Tibial nerve (tissue), 4 donors: Measurements from ENCODE around the gene MYBBP1A.
"Not testable (repeated sequence)": the region's sequence is repeated elsewhere in the genome, so short reads cannot be mapped to it uniquely, and the experiment has no call there.

ENCODE experiments used
- EP300 ChIP-seq, 2 donors: sonication (generic); formaldehyde crosslinking; IDR thresholded peaks; one replicate each; pipeline ENCODE4 v1.6.1; 2017; ENCODE audit warnings: antibody characterized with exemption in 2 of 2, mild to moderate bottlenecking in 1 of 2
- POLR2A ChIP-seq, 2 donors: fragments of 450-650 bp; IDR thresholded peaks; one replicate each; pipeline ENCODE4 v1.6.1; 2017; ENCODE audit warnings: antibody characterized with exemption in 2 of 2, mild to moderate bottlenecking in 2 of 2, moderate library complexity in 2 of 2
- TF ChIP-seq, protein P1 (sequence below), 5 experiments: fragments of 200-600 bp in 3 of 5; fragments of 450-650 bp in 2 of 5; sonication (generic) in 3 of 5; IDR thresholded peaks; one replicate each; pipeline ENCODE4 v1.5.1; 2016 to 2019; ENCODE audit warnings: antibody characterized with exemption in 5 of 5, mild to moderate bottlenecking in 3 of 5, moderate library complexity in 2 of 5

- TF ChIP-seq, protein P1, sequence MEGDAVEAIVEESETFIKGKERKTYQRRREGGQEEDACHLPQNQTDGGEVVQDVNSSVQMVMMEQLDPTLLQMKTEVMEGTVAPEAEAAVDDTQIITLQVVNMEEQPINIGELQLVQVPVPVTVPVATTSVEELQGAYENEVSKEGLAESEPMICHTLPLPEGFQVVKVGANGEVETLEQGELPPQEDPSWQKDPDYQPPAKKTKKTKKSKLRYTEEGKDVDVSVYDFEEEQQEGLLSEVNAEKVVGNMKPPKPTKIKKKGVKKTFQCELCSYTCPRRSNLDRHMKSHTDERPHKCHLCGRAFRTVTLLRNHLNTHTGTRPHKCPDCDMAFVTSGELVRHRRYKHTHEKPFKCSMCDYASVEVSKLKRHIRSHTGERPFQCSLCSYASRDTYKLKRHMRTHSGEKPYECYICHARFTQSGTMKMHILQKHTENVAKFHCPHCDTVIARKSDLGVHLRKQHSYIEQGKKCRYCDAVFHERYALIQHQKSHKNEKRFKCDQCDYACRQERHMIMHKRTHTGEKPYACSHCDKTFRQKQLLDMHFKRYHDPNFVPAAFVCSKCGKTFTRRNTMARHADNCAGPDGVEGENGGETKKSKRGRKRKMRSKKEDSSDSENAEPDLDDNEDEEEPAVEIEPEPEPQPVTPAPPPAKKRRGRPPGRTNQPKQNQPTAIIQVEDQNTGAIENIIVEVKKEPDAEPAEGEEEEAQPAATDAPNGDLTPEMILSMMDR (IDR thresholded peaks at IDR 0.05) = not testable (repeated sequence)
- not testable (repeated sequence) for TF ChIP-seq EP300, POLR2A (IDR thresholded peaks at IDR 0.05)
Measured at GRCh38 chr17:4595685-4596342, 40.6 kb upstream of the MYBBP1A start.
